H9 (cell line): ENCODE measurements around the gene PLA2G1B. TPM values are rescaled to one million over a fixed set of nuclear protein-coding genes. Genes with fewer than 3 reads are reported as not detected.

Experiments
- DNase-seq: peaks from one replicate; pipeline ENCODE4 v3.0.0-alpha.2; 2017
- H2AFZ ChIP-seq: one replicate; pipeline ENCODE4 v1.6.1; 2013; ENCODE audit warnings: mild to moderate bottlenecking, low read length, control low read depth, moderate library complexity
- H2AK5ac ChIP-seq: 2 replicates; pipeline ENCODE4 v1.6.1; 2013; ENCODE audit warnings: low read length, control low read depth, mixed read lengths; ENCODE audit not compliant: insufficient read length
- H2BK120ac ChIP-seq: one replicate; pipeline ENCODE4 v1.6.1; 2013; ENCODE audit warnings: low read depth, mild to moderate bottlenecking, low read length, control low read depth, inconsistent platforms; ENCODE audit not compliant: poor library complexity, severe bottlenecking
- H2BK12ac ChIP-seq: 2 replicates; pipeline ENCODE4 v1.6.1; 2013; ENCODE audit warnings: low read length, control low read depth, mixed read lengths, low read depth; ENCODE audit not compliant: insufficient read length
- H2BK15ac ChIP-seq: 2 replicates; pipeline ENCODE4 v1.6.1; 2013; ENCODE audit warnings: low read depth, low read length, control low read depth
- H2BK20ac ChIP-seq: one replicate; pipeline ENCODE4 v1.6.1; 2013; ENCODE audit warnings: low read depth, mild to moderate bottlenecking, low read length, control low read depth, inconsistent platforms; ENCODE audit not compliant: poor library complexity, severe bottlenecking
- H2BK5ac ChIP-seq: 2 replicates; pipeline ENCODE4 v1.6.1; 2013; ENCODE audit warnings: low read length, control low read depth, mixed read lengths; ENCODE audit not compliant: insufficient read length
- H3K14ac ChIP-seq: 2 replicates; pipeline ENCODE4 v1.6.1; 2013; ENCODE audit warnings: low read length, control low read depth; ENCODE audit not compliant: insufficient read depth
- H3K18ac ChIP-seq: 2 replicates; pipeline ENCODE4 v1.6.1; 2013; ENCODE audit warnings: low read depth, mild to moderate bottlenecking, mixed read lengths, low read length, control low read depth; ENCODE audit not compliant: insufficient read length
- H3K23ac ChIP-seq: 2 replicates; pipeline ENCODE4 v1.6.1; 2013; ENCODE audit warnings: low read length, control low read depth, mixed read lengths, low read depth; ENCODE audit not compliant: insufficient read length
- H3K23me2 ChIP-seq: 2 replicates; pipeline ENCODE4 v1.6.1; 2013; ENCODE audit warnings: low read depth, mild to moderate bottlenecking, mixed read lengths, low read length, control low read depth; ENCODE audit not compliant: insufficient read length, poor library complexity, severe bottlenecking
- H3K27ac ChIP-seq: 2 replicates; pipeline ENCODE4 v1.5.1; 2013; ENCODE audit warnings: low read length, control low read depth, mixed read lengths, low read depth; ENCODE audit not compliant: insufficient read length
- H3K27me3 ChIP-seq: 2 replicates; pipeline ENCODE4 v1.6.1; 2013; ENCODE audit warnings: low read length, control low read depth, inconsistent platforms; ENCODE audit not compliant: insufficient read depth
- H3K4ac ChIP-seq: 2 replicates; pipeline ENCODE4 v1.6.1; 2013; ENCODE audit warnings: low read depth, mild to moderate bottlenecking, control low read depth, inconsistent platforms, low read length, moderate library complexity
- H3K4me1 ChIP-seq: 2 replicates; pipeline ENCODE4 v1.6.1; 2013; ENCODE audit warnings: low read length, control low read depth, inconsistent platforms; ENCODE audit not compliant: insufficient read depth
- H3K4me2 ChIP-seq: 2 replicates; pipeline ENCODE4 v1.6.1; 2013; ENCODE audit warnings: low read length, control low read depth, mixed read lengths; ENCODE audit not compliant: insufficient read length, insufficient read depth
- H3K56ac ChIP-seq: 2 replicates; pipeline ENCODE4 v1.6.1; 2013; ENCODE audit warnings: low read depth, mild to moderate bottlenecking, mixed read lengths, low read length, control low read depth; ENCODE audit not compliant: insufficient read length
- H3K79me1 ChIP-seq: 2 replicates; pipeline ENCODE4 v1.6.1; 2013; ENCODE audit warnings: low read depth, mild to moderate bottlenecking, moderate library complexity, low read length, control low read depth, inconsistent platforms; ENCODE audit not compliant: insufficient read depth, poor library complexity, severe bottlenecking
- H3K79me2 ChIP-seq: 2 replicates; pipeline ENCODE4 v1.6.1; 2013; ENCODE audit warnings: low read length, control low read depth, inconsistent platforms; ENCODE audit not compliant: insufficient read depth
- H3K9ac ChIP-seq: 2 replicates; pipeline ENCODE4 v1.6.1; 2013; ENCODE audit warnings: low read length, control low read depth, mixed read lengths; ENCODE audit not compliant: insufficient read length; ENCODE audit errors: extremely low read depth
- H3K9me3 ChIP-seq: one replicate; pipeline ENCODE4 v1.6.1; 2013; ENCODE audit warnings: low read depth, low read length, inconsistent platforms; ENCODE audit not compliant: control insufficient read depth
- H3T11ph ChIP-seq: one replicate; pipeline ENCODE4 v1.6.1; 2013; ENCODE audit warnings: mild to moderate bottlenecking, low read length, control low read depth, inconsistent platforms
- H4K20me1 ChIP-seq: one replicate; pipeline ENCODE4 v1.6.1; 2013; ENCODE audit not compliant: control insufficient read depth, insufficient read length, insufficient read depth
- H4K5ac ChIP-seq: 2 replicates; pipeline ENCODE4 v1.6.1; 2013; ENCODE audit warnings: low read depth, mild to moderate bottlenecking, mixed read lengths, low read length, control low read depth; ENCODE audit not compliant: insufficient read length
- H4K8ac ChIP-seq: replicated peaks from 2 replicates; pipeline ENCODE4 v1.6.1; 2013; ENCODE audit warnings: low read length, control low read depth, mixed read lengths, low read depth; ENCODE audit not compliant: insufficient read length
- H4K91ac ChIP-seq: 2 replicates; pipeline ENCODE4 v1.6.1; 2013; ENCODE audit warnings: low read depth, mild to moderate bottlenecking, moderate library complexity, mixed read lengths, low read length, control low read depth; ENCODE audit not compliant: insufficient read length
- H3K27ac Mint-ChIP-seq, 3 experiments: 2 replicates in 2 of 3; 3 replicates in 1 of 3; pipeline ENCODE4 v1.8.0; 2020 to 2021; ENCODE audit warnings: mixed read lengths in 3 of 3, mild to moderate bottlenecking in 1 of 3, moderate library complexity in 1 of 3
- H3K27me3 Mint-ChIP-seq: 2 replicates; pipeline ENCODE4 v1.8.0; 2021; ENCODE audit warnings: low read depth, mild to moderate bottlenecking, moderate library complexity, mixed read lengths
- H3K36me3 Mint-ChIP-seq, 3 experiments: 2 replicates in 2 of 3; 3 replicates in 1 of 3; pipeline ENCODE4 v1.8.0; 2020 to 2021; ENCODE audit warnings: low read depth in 3 of 3, mixed read lengths in 3 of 3; ENCODE audit not compliant: insufficient read depth in 1 of 3
- H3K4me1 Mint-ChIP-seq, 2 experiments: 2 replicates each; pipeline ENCODE4 v1.8.0; 2020; ENCODE audit warnings: mixed read lengths in 2 of 2
- H3K4me3 Mint-ChIP-seq, 2 experiments: 2 replicates in 1 of 2; 3 replicates in 1 of 2; pipeline ENCODE4 v1.8.0; 2020 to 2021; ENCODE audit warnings: mild to moderate bottlenecking in 2 of 2, mixed read lengths in 2 of 2, moderate library complexity in 1 of 2
- H3K9me3 Mint-ChIP-seq, 2 experiments: 2 replicates in 1 of 2; 3 replicates in 1 of 2; pipeline ENCODE4 v1.8.0; 2020; ENCODE audit warnings: mild to moderate bottlenecking in 2 of 2, mixed read lengths in 2 of 2, moderate library complexity in 1 of 2
- CTCF ChIP-seq: fragments of 200-600 bp; sonication (generic); conservative IDR thresholded peaks from 3 replicates; pipeline ENCODE4 v1.8.0; 2021; ENCODE audit warnings: antibody characterized with exemption, mild to moderate bottlenecking
- WGBS: extraction: QIAGEN DNeasy Blood & Tissue Kit; methylation state at CpG from one replicate; pipeline ENCODE4 v1.1.7; 2013; ENCODE audit warnings: missing lambda C conversion rate, low lambda C conversion rate, mixed read lengths; ENCODE audit not compliant: insufficient read length; ENCODE audit errors: extremely low coverage; 5-methylcytosine and 5-hydroxymethylcytosine counted together
- total RNA-seq: library from RNA; stranded (reverse); gene quantifications from 2 replicates; pipeline ENCODE4 v1.2.1, GENCODE V29; 2021

PLA2G1B gene
- total RNA-seq, 1 experiment from 2014 or later, result not detected

- Histone ChIP-seq H2BK5ac (no peak overlapping the region), H3T11ph (no peak overlapping the region), H2AFZ (no peak overlapping the region), H3K4me1 (no peaks in the 10 kb centered on the region), H3K4ac (no peak overlapping the region), H3K14ac (no peak overlapping the region), H2BK120ac (no peak overlapping the region), H3K9ac (no peak overlapping the region), H4K5ac (no peak overlapping the region), H3K27ac (no peak overlapping the region), H4K91ac (no peak overlapping the region), H3K56ac (no peak overlapping the region), H3K23me2 (no peaks in the 10 kb centered on the region), H2BK20ac (no peak overlapping the region), H3K23ac (no peak overlapping the region), H2AK5ac (no peak overlapping the region), H3K79me1 (no peaks in the 10 kb centered on the region), H3K79me2 (no peaks in the 10 kb centered on the region), H4K20me1 (no peaks in the 10 kb centered on the region), H3K9me3 (peaks cover 4% of the 10 kb centered on the region), H3K4me2 (no peak overlapping the region), H3K27me3 (no peaks in the 10 kb centered on the region), H2BK12ac (no peak overlapping the region), H4K8ac (no peak overlapping the region), H3K18ac (no peak overlapping the region), H2BK15ac (no peak overlapping the region)
- no peak overlapping the region; a peak in 1 of 7 replicates for H3K27ac Mint-ChIP-seq
- H3K4me1 Mint-ChIP-seq, result no peaks in the 10 kb centered on the region
- no CpG with 5 or more reads among the region's 7 CpGs for WGBS
- no peak for TF ChIP-seq CTCF
- DNase-seq, result no peak
- no peak overlapping the region for H3K4me3 Mint-ChIP-seq
- peaks cover 17 to 18% of the 10 kb centered on the region in 2 experiments for H3K9me3 Mint-ChIP-seq
- peaks cover 3 to 14% (median 8%) of the 10 kb centered on the region in 3 experiments for H3K36me3 Mint-ChIP-seq
- peaks cover 10% of the 10 kb centered on the region for H3K27me3 Mint-ChIP-seq
Observed at GRCh38 chr12:120332523-120332922, 4.9 kb upstream of the PLA2G1B start.
